Endothelial cell of umbilical vein (primary cell): ENCODE data around the gene IL32. TPM values are rescaled to one million over a fixed set of nuclear protein-coding genes. Genes with fewer than 3 reads are reported as not detected.

Experiments
- BruUV-seq: library from RNA; stranded (reverse); fragments of 400-500 nt; replicated peaks from 2 replicates; lab custom pipeline; 2021; lab: Mats Ljungman, UMichigan
- CTCF ChIA-PET: fragments of 300-600, 350-600 bp; sonication (Branson Sonifier 250); formaldehyde crosslinking; loops from one replicate; lab custom pipeline; 2021; ENCODE audit warnings: antibody characterized with exemption, inconsistent platforms; lab: Charles Lee
- POLR2A ChIA-PET: fragments of 300-600, 350-600 bp; sonication (Branson Sonifier 250); formaldehyde crosslinking; loops from one replicate; lab custom pipeline; 2021; ENCODE audit warnings: antibody characterized with exemption, inconsistent platforms; lab: Charles Lee
- DNase-seq: peaks from one replicate; pipeline ENCODE4 v3.0.0-alpha.2; 2011; ENCODE audit warnings: low read depth, low spot score
- FAIRE-seq: peaks from 2 replicates; lab custom pipeline; 2011; peaks lifted over from hg19 to GRCh38; lab: Jason Lieb, UNC
- H2AFZ ChIP-seq: 2 replicates; pipeline ENCODE4 v1.6.0; 2012; ENCODE audit warnings: low read depth, low read length, control low read depth, inconsistent platforms
- H3K27ac ChIP-seq: 2 replicates; pipeline ENCODE4 v1.5.1; 2011; ENCODE audit warnings: low read depth, mild to moderate bottlenecking, control low read depth, low read length, moderate library complexity; ENCODE audit not compliant: insufficient read depth
- H3K27me3 ChIP-seq, 2 experiments: 2 replicates each; pipeline versions ENCODE4 v1.6.0 to v1.6.1; 2011; ENCODE audit warnings: low read length in 2 of 2, mixed read lengths in 1 of 2; ENCODE audit not compliant: control insufficient read depth in 2 of 2, insufficient read depth in 2 of 2
- H3K36me3 ChIP-seq, 2 experiments: 2 replicates in 1 of 2; 3 replicates in 1 of 2; pipeline ENCODE4 v1.5.1; 2011; ENCODE audit warnings: low read length in 2 of 2, mild to moderate bottlenecking in 1 of 2, moderate library complexity in 1 of 2; ENCODE audit not compliant: control insufficient read depth in 2 of 2, insufficient read depth in 2 of 2; ENCODE audit errors: extremely low read depth in 1 of 2
- H3K4me1 ChIP-seq: 3 replicates; pipeline ENCODE4 v1.5.1; 2011; ENCODE audit warnings: mild to moderate bottlenecking, low read length; ENCODE audit not compliant: control insufficient read depth, insufficient read depth; ENCODE audit errors: extremely low read depth
- H3K4me2 ChIP-seq: 2 replicates; pipeline ENCODE4 v1.6.1; 2011; ENCODE audit warnings: low read length, control low read depth, mixed read lengths; ENCODE audit not compliant: insufficient read depth
- H3K4me3 ChIP-seq, 3 experiments: fragments of 200-600 bp in 1 of 3; sonication (generic), shearing (Covaris generic) in 1 of 3; replicated peaks in 1 of 3; 2 replicates each; pipeline ENCODE4 v1.5.1; 2011 to 2016; ENCODE audit warnings: control low read depth in 3 of 3, low read length in 3 of 3, mild to moderate bottlenecking in 2 of 3, inconsistent platforms in 1 of 3, low read depth in 1 of 3, moderate library complexity in 1 of 3; ENCODE audit not compliant: insufficient read depth in 1 of 3
- H3K79me2 ChIP-seq: 2 replicates; pipeline ENCODE4 v1.6.0; 2012; ENCODE audit warnings: low read length, inconsistent platforms; ENCODE audit not compliant: control insufficient read depth, insufficient read depth
- H3K9ac ChIP-seq: replicated peaks from 2 replicates; pipeline ENCODE3; 2011; ENCODE audit warnings: low read length, control low read depth; ENCODE audit not compliant: insufficient read depth; ENCODE audit errors: extremely low read depth
- H3K9me1 ChIP-seq: replicated peaks from 3 replicates; pipeline ENCODE4 v1.6.0; 2011; ENCODE audit warnings: mild to moderate bottlenecking, low read length; ENCODE audit not compliant: control insufficient read depth, insufficient read depth; ENCODE audit errors: extremely low read depth
- H3K9me3 ChIP-seq: replicated peaks from 2 replicates; pipeline ENCODE4 v1.5.1; 2012; ENCODE audit warnings: low read length, inconsistent platforms; ENCODE audit not compliant: control insufficient read depth, insufficient read depth
- H4K20me1 ChIP-seq: replicated peaks from 2 replicates; pipeline ENCODE3; 2011; ENCODE audit warnings: mild to moderate bottlenecking, low read length; ENCODE audit not compliant: control insufficient read depth, insufficient read depth; ENCODE audit errors: extremely low read depth
- CTCF ChIP-seq, 2 donors: IDR thresholded peaks; 1 replicate in 1 of 2; 2 replicates in 1 of 2; pipeline ENCODE4 v1.5.1; 2011; ENCODE audit warnings: low read length in 2 of 2, mild to moderate bottlenecking in 2 of 2, moderate library complexity in 2 of 2, control low read depth in 1 of 2, inconsistent platforms in 1 of 2, low read depth in 1 of 2; ENCODE audit not compliant: insufficient read depth in 1 of 2; ENCODE audit errors: extremely low read depth in 1 of 2
- EZH2 ChIP-seq: IDR thresholded peaks from 2 replicates; pipeline ENCODE4 v1.6.1; 2012; ENCODE audit warnings: borderline replicate concordance, low read depth, mild to moderate bottlenecking, moderate library complexity, low read length, inconsistent platforms; ENCODE audit not compliant: severe bottlenecking
- FOS ChIP-seq: IDR thresholded peaks from 2 replicates; pipeline ENCODE4 v1.6.1; 2011; ENCODE audit warnings: mild to moderate bottlenecking, low read length, moderate library complexity, borderline replicate concordance; ENCODE audit not compliant: insufficient read depth
- GATA2 ChIP-seq: IDR thresholded peaks from 2 replicates; pipeline ENCODE4 v1.7.0; 2011; ENCODE audit warnings: low read depth, mild to moderate bottlenecking, moderate library complexity, mixed read lengths, low read length; ENCODE audit not compliant: insufficient read length, insufficient read depth
- JUN ChIP-seq: IDR thresholded peaks from 2 replicates; pipeline ENCODE4 v1.6.1; 2011; ENCODE audit warnings: borderline replicate concordance, low read depth; ENCODE audit not compliant: insufficient read length, insufficient read depth
- MAX ChIP-seq: IDR thresholded peaks from 2 replicates; pipeline ENCODE4 v1.6.1; 2011; ENCODE audit not compliant: insufficient read depth, insufficient read length
- MYC ChIP-seq: IDR thresholded peaks from one replicate; pipeline ENCODE4 v1.6.1; 2011; ENCODE audit warnings: mild to moderate bottlenecking, low read depth, low read length
- POLR2A ChIP-seq: IDR thresholded peaks from 2 replicates; pipeline ENCODE4 v1.6.1; 2012; ENCODE audit warnings: low read depth, mild to moderate bottlenecking, control low read depth, low read length
- POLR2AphosphoS5 ChIP-seq: IDR thresholded peaks from 2 replicates; pipeline ENCODE4 v1.6.1; 2012; ENCODE audit warnings: low read depth, mild to moderate bottlenecking, control low read depth, low read length, moderate library complexity; ENCODE audit not compliant: insufficient read depth
- dilution Hi-C: fragments of 300-500 bp; cut with MboI; formaldehyde crosslinking; loops from one replicate; pipeline ENCODE4 v1.15.0; 2019; ENCODE audit warnings: low sequenced_read_pairs; ENCODE audit not compliant: extremely low pct_ligation_motif_present
- intact Hi-C: fragments of 100-400 bp; cut with micrococcal nuclease; formaldehyde crosslinking; loops from one replicate; pipeline ENCODE4 v1.10.0; 2022
- polyA plus RNA-seq, 4 experiments: library from polyadenylated mRNA; depleted of rRNA in 3 of 4; stranded (reverse) in 3 of 4; unstranded in 1 of 4; fragments of >200 nt; gene quantifications; 2 replicates each; pipeline versions ENCODE4 v1.2.1 to v1.2.3, GENCODE V29; 2011 to 2012; ENCODE audit warnings: missing spikeins in 1 of 4
- total RNA-seq: library from RNA; stranded (reverse); gene quantifications from 2 replicates; pipeline ENCODE4 v1.2.3, GENCODE V29; 2021

IL32 gene
- total and polyA plus RNA-seq, 2 donors (not counting 3 experiments of a cell fraction or from before 2014, with no cell fraction given): 55.7 to 336 TPM

DNA sequence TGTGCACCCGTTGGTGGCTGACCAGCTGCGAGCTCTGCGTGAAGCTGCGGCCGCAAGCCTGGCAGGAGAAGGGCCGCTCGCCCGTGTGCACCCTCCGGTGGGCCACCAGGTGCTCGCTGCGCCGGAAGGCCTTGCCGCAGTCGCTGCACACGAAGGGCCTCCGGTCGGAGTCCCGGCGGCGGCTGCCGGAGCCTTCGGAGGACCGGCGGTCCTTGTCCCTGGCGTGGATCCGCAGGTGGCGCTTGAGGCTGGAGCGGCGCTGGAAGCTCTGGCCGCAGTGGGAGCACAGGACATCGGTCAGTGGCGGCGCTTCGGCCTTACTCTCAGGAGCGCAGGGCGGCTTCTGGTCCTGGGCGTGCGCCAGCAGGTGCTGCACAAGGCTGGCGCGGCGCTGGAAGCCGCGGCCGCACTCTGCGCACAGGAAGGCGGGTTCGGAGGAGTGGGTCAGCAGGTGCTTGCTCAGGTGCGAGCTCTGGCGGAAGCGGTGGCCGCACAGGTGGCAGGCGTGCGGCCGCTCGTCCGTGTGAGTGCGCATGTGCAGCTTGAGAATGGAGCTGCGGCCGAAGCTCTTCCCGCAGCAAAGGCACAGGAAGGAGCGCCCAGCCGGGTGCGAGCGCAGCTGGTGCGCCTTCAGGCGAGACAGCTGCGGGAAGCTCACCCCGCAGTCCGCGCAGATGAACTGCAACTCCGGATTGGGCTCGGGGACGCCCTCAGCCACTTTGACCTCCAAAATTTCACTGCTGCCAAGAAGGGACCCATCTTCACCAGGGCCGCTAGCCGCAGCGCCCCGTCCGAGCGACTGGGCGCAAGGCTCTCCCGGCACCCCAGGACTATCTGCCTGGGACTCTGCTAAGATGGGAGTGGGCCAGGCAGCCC is 24.5 kb downstream of the IL32 start:
- ChIA-PET POLR2A (no interaction called here), CTCF (interaction anchor here (1.6 to 5.1 kb wide), 2 partner anchors 31 to 39 kb away, joined by 4 to 29 read pairs; no protein-coding TSS in a partner anchor)
- no peak overlapping the region for H3K4me3 ChIP-seq
- BruUV-seq: no TSS peak
- peaks cover 25% of the 10 kb centered on the region for H3K4me1 ChIP-seq
- H3K27me3 ChIP-seq: no peaks in the 10 kb centered on the region
- intact Hi-C loops: no loop called here
- FAIRE-seq (no peak), DNase-seq (no peak)
- no peak overlapping the region for H3K27ac ChIP-seq
- no peaks in the 10 kb centered on the region for H3K79me2 ChIP-seq
- no peaks in the 10 kb centered on the region for H4K20me1 ChIP-seq
- no peak overlapping the region for H2AFZ ChIP-seq
- dilution Hi-C loops: no loop called here
- H3K4me2 ChIP-seq: no peak overlapping the region
- no peaks in the 10 kb centered on the region for H3K36me3 ChIP-seq
- TF ChIP-seq CTCF (IDR thresholded peaks at IDR 0.05; ENCODE audit: extremely low read depth in 1 of 2, insufficient read depth in 1 of 2, low read depth in 1 of 2, low read length in 2 of 2) (no peak), JUN (no peak), MAX (no peak), EZH2 (no peak), GATA2 (no peak), POLR2AphosphoS5 (no peak), FOS (no peak), MYC (no peak), POLR2A (no peak)
- H3K9me1 ChIP-seq: no peaks in the 10 kb centered on the region
- H3K9ac ChIP-seq: no peak overlapping the region
- no peaks in the 10 kb centered on the region for H3K9me3 ChIP-seq
